Measurements from ENCODE around the gene TANGO6.

DNA sequence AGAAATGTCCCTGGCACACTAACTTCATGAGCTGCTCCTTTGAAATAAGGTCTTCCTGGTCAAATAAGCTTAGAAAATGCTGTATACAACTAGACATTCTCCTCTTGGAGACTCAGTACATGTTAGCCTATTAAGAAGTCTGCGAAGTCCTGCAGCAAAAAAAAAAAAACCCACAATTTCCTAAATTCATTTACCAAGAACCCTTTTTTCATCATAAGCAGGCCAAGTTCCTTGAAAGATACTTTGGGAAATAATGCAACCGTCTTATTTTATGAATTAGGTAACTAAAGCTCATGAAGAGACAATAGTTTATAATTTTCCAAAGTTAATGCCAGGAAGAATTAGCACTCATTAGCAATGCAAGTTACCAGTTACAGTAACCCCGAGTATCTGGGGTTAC lies 213.1 kb downstream of the TANGO6 start:
- TF ChIP-seq, protein P1, sequence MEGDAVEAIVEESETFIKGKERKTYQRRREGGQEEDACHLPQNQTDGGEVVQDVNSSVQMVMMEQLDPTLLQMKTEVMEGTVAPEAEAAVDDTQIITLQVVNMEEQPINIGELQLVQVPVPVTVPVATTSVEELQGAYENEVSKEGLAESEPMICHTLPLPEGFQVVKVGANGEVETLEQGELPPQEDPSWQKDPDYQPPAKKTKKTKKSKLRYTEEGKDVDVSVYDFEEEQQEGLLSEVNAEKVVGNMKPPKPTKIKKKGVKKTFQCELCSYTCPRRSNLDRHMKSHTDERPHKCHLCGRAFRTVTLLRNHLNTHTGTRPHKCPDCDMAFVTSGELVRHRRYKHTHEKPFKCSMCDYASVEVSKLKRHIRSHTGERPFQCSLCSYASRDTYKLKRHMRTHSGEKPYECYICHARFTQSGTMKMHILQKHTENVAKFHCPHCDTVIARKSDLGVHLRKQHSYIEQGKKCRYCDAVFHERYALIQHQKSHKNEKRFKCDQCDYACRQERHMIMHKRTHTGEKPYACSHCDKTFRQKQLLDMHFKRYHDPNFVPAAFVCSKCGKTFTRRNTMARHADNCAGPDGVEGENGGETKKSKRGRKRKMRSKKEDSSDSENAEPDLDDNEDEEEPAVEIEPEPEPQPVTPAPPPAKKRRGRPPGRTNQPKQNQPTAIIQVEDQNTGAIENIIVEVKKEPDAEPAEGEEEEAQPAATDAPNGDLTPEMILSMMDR (conservative IDR thresholded peaks at IDR 0.05 in 1 of 2, IDR thresholded peaks at IDR 0.05 in 1 of 2; ENCODE audit: extremely low read depth in 1 of 2, insufficient read depth in 1 of 2, low read depth in 1 of 2, low read length in 2 of 2) = no peak
- TF ChIP-seq EZH2 (IDR thresholded peaks at IDR 0.05; ENCODE audit: borderline replicate concordance, low read length) = no peak
